Measurements from ENCODE around the gene C16orf74.

DNA sequence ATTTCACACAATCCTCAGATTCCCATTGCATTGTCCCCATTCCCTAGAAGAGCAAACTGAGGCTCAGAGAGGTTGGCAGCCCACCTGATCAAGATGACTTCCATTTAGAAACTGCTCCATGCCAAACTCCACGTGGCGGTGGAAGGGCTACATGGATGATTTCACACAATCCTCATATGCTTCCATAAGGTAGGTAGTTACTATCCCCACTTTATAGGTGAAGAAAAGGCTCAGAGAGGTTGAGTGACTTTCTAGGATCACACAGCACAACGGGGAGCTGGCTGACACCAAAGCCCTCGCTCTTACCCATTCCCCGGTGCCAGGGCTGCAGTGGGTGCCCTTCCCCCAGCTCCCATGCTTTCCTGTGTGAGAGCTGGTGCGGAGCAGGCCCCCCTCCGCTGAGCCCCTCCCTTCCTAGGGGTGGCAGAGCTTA is 52.4 kb downstream of the C16orf74 start:
- TF ChIP-seq, protein P1, sequence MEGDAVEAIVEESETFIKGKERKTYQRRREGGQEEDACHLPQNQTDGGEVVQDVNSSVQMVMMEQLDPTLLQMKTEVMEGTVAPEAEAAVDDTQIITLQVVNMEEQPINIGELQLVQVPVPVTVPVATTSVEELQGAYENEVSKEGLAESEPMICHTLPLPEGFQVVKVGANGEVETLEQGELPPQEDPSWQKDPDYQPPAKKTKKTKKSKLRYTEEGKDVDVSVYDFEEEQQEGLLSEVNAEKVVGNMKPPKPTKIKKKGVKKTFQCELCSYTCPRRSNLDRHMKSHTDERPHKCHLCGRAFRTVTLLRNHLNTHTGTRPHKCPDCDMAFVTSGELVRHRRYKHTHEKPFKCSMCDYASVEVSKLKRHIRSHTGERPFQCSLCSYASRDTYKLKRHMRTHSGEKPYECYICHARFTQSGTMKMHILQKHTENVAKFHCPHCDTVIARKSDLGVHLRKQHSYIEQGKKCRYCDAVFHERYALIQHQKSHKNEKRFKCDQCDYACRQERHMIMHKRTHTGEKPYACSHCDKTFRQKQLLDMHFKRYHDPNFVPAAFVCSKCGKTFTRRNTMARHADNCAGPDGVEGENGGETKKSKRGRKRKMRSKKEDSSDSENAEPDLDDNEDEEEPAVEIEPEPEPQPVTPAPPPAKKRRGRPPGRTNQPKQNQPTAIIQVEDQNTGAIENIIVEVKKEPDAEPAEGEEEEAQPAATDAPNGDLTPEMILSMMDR (IDR thresholded peaks at IDR 0.05; ENCODE audit: low read depth, low read length, poor library complexity, severe bottlenecking): no peak
- TF ChIP-seq EZH2phosphoT487 (IDR thresholded peaks at IDR 0.05; ENCODE audit: borderline replicate concordance, low read length): no peak
